ES-I3 (cell line): ENCODE measurements around the gene SPOCD1.

Experiments used
- H3K36me3 ChIP-seq: 2 replicates; pipeline ENCODE4 v1.6.1; 2013; ENCODE audit warnings: mild to moderate bottlenecking, low read length, control low read depth, moderate library complexity; ENCODE audit not compliant: insufficient read depth
- H3K4me1 ChIP-seq: 2 replicates; pipeline ENCODE4 v1.6.1; 2013; ENCODE audit warnings: mild to moderate bottlenecking, control low read depth, low read length; ENCODE audit not compliant: insufficient read depth
- H3K9ac ChIP-seq: 2 replicates; pipeline ENCODE4 v1.6.1; 2013; ENCODE audit warnings: low read depth, mild to moderate bottlenecking, low read length, moderate library complexity
- H3K9me3 ChIP-seq: 2 replicates; pipeline ENCODE4 v1.6.1; 2013; ENCODE audit warnings: mild to moderate bottlenecking, low read length, moderate library complexity; ENCODE audit not compliant: control insufficient read depth, insufficient read depth

SPOCD1 gene

GRCh38 chr1:31791131-31791858 is 24.5 kb downstream of the SPOCD1 start:
- Histone ChIP-seq H3K9ac (no peak overlapping the region), H3K4me1 (peaks cover 7% of the 10 kb centered on the region), H3K9me3 (no peaks in the 10 kb centered on the region), H3K36me3 (no peaks in the 10 kb centered on the region)

GRCh38 chr1:31790641-31791091 is 25.2 kb downstream of the SPOCD1 start:
- Histone ChIP-seq H3K4me1 (peaks cover 7% of the 10 kb centered on the region), H3K9me3 (no peaks in the 10 kb centered on the region), H3K36me3 (no peaks in the 10 kb centered on the region), H3K9ac (no peak overlapping the region)

- peaks cover 7% of the 10 kb centered on the region for H3K4me1 ChIP-seq
- no peak overlapping the region for H3K9ac ChIP-seq
- H3K36me3 ChIP-seq = no peaks in the 10 kb centered on the region
- H3K9me3 ChIP-seq = no peaks in the 10 kb centered on the region
Measured at GRCh38 chr1:31790140-31790539, 25.7 kb downstream of the SPOCD1 start.

GRCh38 chr1:31789259-31790065 is 26.4 kb downstream of the SPOCD1 start:
- no peaks in the 10 kb centered on the region for H3K9me3 ChIP-seq
- peak overlapping the region; percentile 85; the same call in 1 of the 2 replicates for H3K9ac ChIP-seq
- peaks cover 7% of the 10 kb centered on the region for H3K4me1 ChIP-seq
- no peaks in the 10 kb centered on the region for H3K36me3 ChIP-seq

- Histone ChIP-seq H3K9me3 (no peaks in the 10 kb centered on the region), H3K36me3 (no peaks in the 10 kb centered on the region), H3K4me1 (peaks cover 7% of the 10 kb centered on the region), H3K9ac (peak overlapping the region; percentile 85; the same call in 1 of the 2 replicates)
Measured at GRCh38 chr1:31788825-31789256, 27.0 kb downstream of the SPOCD1 start.

GRCh38 chr1:31788138-31788824 is 27.5 kb downstream of the SPOCD1 start:
- Histone ChIP-seq H3K4me1 (peaks cover 7% of the 10 kb centered on the region), H3K36me3 (no peaks in the 10 kb centered on the region), H3K9ac (peak overlapping the region; percentile 85), H3K9me3 (no peaks in the 10 kb centered on the region)

GRCh38 chr1:31787786-31788137 is 28.1 kb downstream of the SPOCD1 start:
- H3K9me3 ChIP-seq = no peaks in the 10 kb centered on the region
- peak overlapping the region; percentile 85; the same call in 1 of the 2 replicates for H3K9ac ChIP-seq
- H3K4me1 ChIP-seq = peaks cover 10% of the 10 kb centered on the region
- no peaks in the 10 kb centered on the region for H3K36me3 ChIP-seq

- H3K9me3 ChIP-seq = no peaks in the 10 kb centered on the region
- H3K4me1 ChIP-seq = peaks cover 15% of the 10 kb centered on the region
- H3K9ac ChIP-seq = no peak overlapping the region
- no peaks in the 10 kb centered on the region for H3K36me3 ChIP-seq
Measured at GRCh38 chr1:31787261-31787660, 28.6 kb downstream of the SPOCD1 start.

GRCh38 chr1:31786366-31787060 is 29.3 kb downstream of the SPOCD1 start:
- H3K36me3 ChIP-seq = no peaks in the 10 kb centered on the region
- H3K9me3 ChIP-seq = no peaks in the 10 kb centered on the region
- H3K9ac ChIP-seq = no peak overlapping the region
- peaks cover 21% of the 10 kb centered on the region for H3K4me1 ChIP-seq

- Histone ChIP-seq H3K4me1 (peaks cover 27% of the 10 kb centered on the region), H3K9ac (no peak overlapping the region), H3K36me3 (no peaks in the 10 kb centered on the region), H3K9me3 (no peaks in the 10 kb centered on the region)
Measured at GRCh38 chr1:31785947-31786290, 29.9 kb downstream of the SPOCD1 start.

- Histone ChIP-seq H3K36me3 (no peaks in the 10 kb centered on the region), H3K9me3 (no peaks in the 10 kb centered on the region), H3K9ac (no peak overlapping the region), H3K4me1 (peaks cover 31% of the 10 kb centered on the region)
Measured at GRCh38 chr1:31785020-31785946, 30.5 kb downstream of the SPOCD1 start.

- Histone ChIP-seq H3K9me3 (no peaks in the 10 kb centered on the region), H3K36me3 (no peaks in the 10 kb centered on the region), H3K4me1 (peaks cover 37% of the 10 kb centered on the region), H3K9ac (no peak overlapping the region)
Measured at GRCh38 chr1:31784356-31785019, 31.3 kb downstream of the SPOCD1 start.

GRCh38 chr1:31783846-31784245 is 32.0 kb downstream of the SPOCD1 start:
- Histone ChIP-seq H3K36me3 (no peaks in the 10 kb centered on the region), H3K9me3 (no peaks in the 10 kb centered on the region), H3K4me1 (peaks cover 37% of the 10 kb centered on the region), H3K9ac (no peak overlapping the region)
